Epithelial cell of proximal tubule (primary cell): Measurements from ENCODE around the gene POGLUT2. TPM values are rescaled to one million over a fixed set of nuclear protein-coding genes. Genes with fewer than 3 reads are reported as not detected.

Experiments used
- DNase-seq: peaks from one replicate; pipeline ENCODE4 v3.0.0-alpha.2; 2011; ENCODE audit warnings: low read depth
- H3K4me3 ChIP-seq: 2 replicates; pipeline ENCODE4 v1.5.1; 2011; ENCODE audit warnings: low read depth, mild to moderate bottlenecking, low read length
- total RNA-seq: library from RNA; depleted of rRNA; stranded (reverse); fragments of >200 nt; gene quantifications from 2 replicates; pipeline ENCODE4 v1.2.3, GENCODE V29; 2015
- TF ChIP-seq, protein P1 (sequence below): conservative IDR thresholded peaks from 2 replicates; pipeline ENCODE4 v1.5.1; 2012; ENCODE audit warnings: low read depth, mild to moderate bottlenecking, low read length

POGLUT2 gene
- total RNA-seq, 1 donor from 2014 or later: 15.4 TPM

DNA sequence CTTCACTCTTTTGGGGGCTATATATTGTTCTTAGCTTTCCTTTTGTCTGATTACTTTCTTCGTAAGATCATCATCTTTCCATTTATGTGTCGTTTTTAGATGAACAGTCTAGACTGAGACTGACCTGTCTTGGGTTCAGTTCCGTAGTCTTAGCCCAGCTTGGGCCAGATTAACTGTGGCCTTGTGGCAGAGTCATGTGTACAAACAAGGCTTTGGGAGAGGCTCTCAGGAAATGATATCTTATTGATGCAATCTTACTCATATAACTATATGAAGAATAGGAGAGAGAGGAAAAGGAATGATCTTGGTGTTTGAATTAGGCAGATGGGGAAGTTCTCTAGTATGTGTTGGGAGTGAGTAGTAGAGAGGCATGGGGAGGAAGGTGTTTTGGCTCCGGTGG is 40.2 kb upstream of the POGLUT2 start:
- DNase-seq: no peak
- H3K4me3 ChIP-seq: no peak overlapping the region

DNA sequence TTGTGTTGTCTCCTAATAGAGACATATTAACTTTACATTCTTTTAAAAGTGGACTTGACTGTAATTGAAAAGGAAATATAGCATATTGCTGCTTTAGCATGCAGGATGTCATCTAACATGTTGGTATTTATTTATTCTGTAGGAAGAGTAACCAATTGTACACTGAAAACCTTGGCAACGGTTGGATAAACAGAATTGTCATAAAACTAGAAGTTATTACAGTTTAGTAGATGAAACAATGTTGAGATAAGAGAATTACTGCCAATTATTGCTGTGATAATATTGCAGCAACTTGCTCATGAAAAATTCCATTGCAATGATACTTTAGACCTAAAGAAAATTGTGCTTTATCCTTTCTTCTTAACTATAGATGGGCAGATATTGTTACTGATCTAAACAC is 39.5 kb upstream of the POGLUT2 start:
- TF ChIP-seq, protein P1, sequence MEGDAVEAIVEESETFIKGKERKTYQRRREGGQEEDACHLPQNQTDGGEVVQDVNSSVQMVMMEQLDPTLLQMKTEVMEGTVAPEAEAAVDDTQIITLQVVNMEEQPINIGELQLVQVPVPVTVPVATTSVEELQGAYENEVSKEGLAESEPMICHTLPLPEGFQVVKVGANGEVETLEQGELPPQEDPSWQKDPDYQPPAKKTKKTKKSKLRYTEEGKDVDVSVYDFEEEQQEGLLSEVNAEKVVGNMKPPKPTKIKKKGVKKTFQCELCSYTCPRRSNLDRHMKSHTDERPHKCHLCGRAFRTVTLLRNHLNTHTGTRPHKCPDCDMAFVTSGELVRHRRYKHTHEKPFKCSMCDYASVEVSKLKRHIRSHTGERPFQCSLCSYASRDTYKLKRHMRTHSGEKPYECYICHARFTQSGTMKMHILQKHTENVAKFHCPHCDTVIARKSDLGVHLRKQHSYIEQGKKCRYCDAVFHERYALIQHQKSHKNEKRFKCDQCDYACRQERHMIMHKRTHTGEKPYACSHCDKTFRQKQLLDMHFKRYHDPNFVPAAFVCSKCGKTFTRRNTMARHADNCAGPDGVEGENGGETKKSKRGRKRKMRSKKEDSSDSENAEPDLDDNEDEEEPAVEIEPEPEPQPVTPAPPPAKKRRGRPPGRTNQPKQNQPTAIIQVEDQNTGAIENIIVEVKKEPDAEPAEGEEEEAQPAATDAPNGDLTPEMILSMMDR: no peak
- no peak overlapping the region for H3K4me3 ChIP-seq
- no peak for DNase-seq

More for the DNA sequence above, 40.2 kb upstream of the POGLUT2 start:
- TF ChIP-seq, protein P1: no peak

DNA sequence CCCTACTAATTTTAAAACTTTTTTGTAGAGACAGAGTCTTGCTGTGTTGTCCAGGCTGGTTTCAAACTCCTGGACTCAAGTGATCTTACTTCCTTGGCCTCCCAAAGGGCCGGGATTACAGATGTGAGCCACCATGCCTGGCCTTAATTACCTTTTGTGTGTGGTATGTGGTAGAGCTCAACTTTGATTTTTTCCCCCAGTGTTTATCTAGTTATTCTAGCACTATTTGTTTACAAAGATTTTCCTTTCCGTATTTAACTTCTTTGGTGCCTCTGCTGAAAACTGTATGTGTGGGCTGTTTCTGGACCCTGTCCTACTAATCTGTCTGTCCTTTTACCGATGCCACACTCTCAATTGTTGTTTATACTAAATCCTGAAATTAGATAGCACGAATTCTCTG is 37.7 kb upstream of the POGLUT2 start:
- TF ChIP-seq, protein P1: no peak
- DNase-seq: no peak
- H3K4me3 ChIP-seq: no peak overlapping the region

DNA sequence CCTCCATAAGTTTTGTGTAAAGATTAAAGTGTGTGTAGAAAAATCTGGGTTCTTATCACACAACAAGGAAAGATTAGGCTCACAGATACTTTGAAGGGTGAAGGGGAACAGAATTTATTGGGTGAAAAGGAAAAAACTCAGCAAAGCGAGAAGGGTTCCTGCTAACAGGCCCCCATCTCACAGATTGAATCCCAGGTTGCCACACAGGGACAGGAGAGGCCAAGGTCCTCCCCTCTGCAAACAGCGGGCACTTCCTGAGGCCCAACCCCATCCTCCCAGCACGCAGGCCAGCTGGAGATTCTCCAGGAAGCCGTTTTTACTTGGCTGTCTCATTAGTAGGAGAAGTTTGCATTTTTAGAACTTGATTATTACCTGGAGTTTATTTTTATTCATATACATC is 31.9 kb upstream of the POGLUT2 start:
- TF ChIP-seq, protein P1: no peak
- DNase-seq: no peak
- no peak overlapping the region for H3K4me3 ChIP-seq

DNA sequence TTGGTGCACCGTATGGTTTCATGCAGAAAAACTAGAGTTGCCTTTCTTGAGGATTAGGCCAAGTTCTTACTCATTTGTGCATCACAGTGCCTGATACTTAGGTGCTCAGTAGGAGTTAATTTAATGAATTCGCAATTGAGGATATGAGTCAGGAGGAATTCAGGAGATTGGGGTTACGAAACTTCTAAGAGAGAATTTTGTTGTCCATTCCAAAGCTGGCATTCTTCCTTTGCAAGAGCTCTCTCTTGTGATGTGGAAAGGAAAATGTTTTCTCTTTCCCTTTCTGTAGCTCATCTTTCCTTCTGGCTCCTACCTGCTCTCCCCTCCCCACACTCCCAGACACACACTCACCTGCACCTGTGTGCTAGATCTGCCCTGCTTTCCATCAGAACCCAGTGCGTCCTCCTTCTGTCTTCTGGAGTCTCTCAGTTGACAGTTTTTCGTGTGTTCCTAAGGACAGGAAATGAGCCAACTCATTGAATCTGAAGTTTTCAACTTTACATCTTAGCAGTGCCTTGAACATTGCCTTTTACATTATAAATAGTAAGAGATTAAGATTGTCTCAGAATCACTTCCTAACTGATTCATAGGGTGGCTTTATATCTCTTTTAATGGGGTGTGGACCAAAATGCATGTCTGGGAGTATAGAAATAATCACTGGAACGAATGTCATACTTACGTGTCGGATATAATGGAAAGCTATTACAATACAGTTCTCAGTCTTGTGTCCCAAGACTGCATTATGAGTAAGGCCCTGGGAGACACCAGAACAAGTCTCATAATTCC is 27.3 kb upstream of the POGLUT2 start:
- TF ChIP-seq, protein P1: peak; percentile 42
- no peak overlapping the region for H3K4me3 ChIP-seq
- peak; percentile 97 for DNase-seq

DNA sequence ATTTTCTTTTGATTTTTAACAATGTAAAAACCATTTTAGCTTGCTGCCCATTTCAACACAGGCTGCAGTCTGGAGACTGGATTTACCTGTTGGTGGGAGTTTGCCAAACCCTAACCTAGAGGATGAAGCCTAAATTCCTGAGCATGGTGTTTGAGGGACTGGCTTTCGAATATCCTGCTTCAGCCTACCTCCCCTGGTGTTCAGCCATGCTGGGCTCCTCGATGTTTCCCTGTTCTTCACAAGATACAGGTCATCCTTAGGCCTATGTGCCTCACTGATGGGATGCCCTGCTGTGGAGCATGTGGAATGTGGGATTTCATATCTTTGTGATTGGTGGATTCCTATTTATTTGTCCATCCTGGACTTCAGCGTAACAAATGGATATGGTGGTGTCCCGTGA is 26.6 kb upstream of the POGLUT2 start:
- no peak overlapping the region for H3K4me3 ChIP-seq
- TF ChIP-seq, protein P1: no peak
- no peak for DNase-seq

DNA sequence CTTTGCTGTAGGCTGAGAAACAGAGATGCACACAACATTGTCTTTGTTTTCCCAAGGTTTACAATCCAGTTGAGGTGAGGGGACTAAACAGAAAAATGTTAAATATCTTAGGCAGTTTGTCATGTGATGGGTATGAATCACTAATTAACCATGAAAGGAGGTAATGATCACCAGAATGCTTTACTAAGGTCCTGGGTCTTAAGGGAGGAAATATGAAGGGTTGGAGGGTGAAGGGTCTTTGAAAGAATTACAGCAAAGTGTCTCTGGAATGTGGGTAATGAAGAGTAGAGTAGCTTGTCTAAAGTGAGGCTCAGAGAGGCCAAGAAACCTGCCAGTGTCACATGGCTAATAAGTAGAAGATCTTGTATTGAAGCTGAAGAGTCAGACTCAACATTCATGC is 19.1 kb upstream of the POGLUT2 start:
- no peak overlapping the region for H3K4me3 ChIP-seq
- TF ChIP-seq, protein P1: no peak
- DNase-seq: peak; percentile 99
